WTC11 (cell line): ENCODE measurements around the gene WDR11. TPM values are rescaled to one million over a fixed set of nuclear protein-coding genes. Genes with fewer than 3 reads are reported as not detected.

Source experiments
- ATAC-seq: fragments of 200-7000 bp; cut with Tn5 transposase; 2 replicates; pipeline ENCODE4 v1.10.0; 2021; ENCODE audit warnings: mild to moderate bottlenecking, moderate library complexity
- CTCF ChIA-PET: fragments of 300-600 bp; sonication (Branson Sonifier 250); formaldehyde crosslinking; loops from one replicate; lab custom pipeline; 2021; ENCODE audit warnings: antibody characterized with exemption; lab: Charles Lee
- POLR2A ChIA-PET: fragments of 350-600 bp; sonication (Branson Sonifier 250); formaldehyde crosslinking; loops from one replicate; lab custom pipeline; 2021; ENCODE audit warnings: antibody characterized with exemption; lab: Charles Lee
- DNase-seq: peaks from one replicate; pipeline ENCODE4 v3.0.0; 2021; ENCODE audit warnings: low spot score
- H3K27ac Mint-ChIP-seq: 2 replicates; pipeline ENCODE4 v1.8.0; 2021; ENCODE audit warnings: mixed read lengths
- H3K27me3 Mint-ChIP-seq: 2 replicates; pipeline ENCODE4 v1.8.0; 2021; ENCODE audit warnings: low read depth, mild to moderate bottlenecking, moderate library complexity, mixed read lengths
- H3K36me3 Mint-ChIP-seq: 2 replicates; pipeline ENCODE4 v1.8.0; 2021; ENCODE audit warnings: mixed read lengths
- H3K4me1 Mint-ChIP-seq: 2 replicates; pipeline ENCODE4 v1.8.0; 2022; ENCODE audit warnings: mixed read lengths
- H3K4me3 Mint-ChIP-seq: 2 replicates; pipeline ENCODE4 v1.8.0; 2021; ENCODE audit warnings: mild to moderate bottlenecking, moderate library complexity, mixed read lengths
- H3K9me3 Mint-ChIP-seq: 2 replicates; pipeline ENCODE4 v1.8.0; 2021; ENCODE audit warnings: mixed read lengths
- CREM ChIP-seq: sonication (generic); formaldehyde crosslinking; IDR thresholded peaks from 2 replicates; pipeline ENCODE4 v1.8.1; 2022; ENCODE audit warnings: mild to moderate bottlenecking, missing genetic modification reagents, moderate library complexity
- GABPB1 ChIP-seq: sonication (generic); formaldehyde crosslinking; IDR thresholded peaks from 2 replicates; pipeline ENCODE4 v1.8.1; 2023; ENCODE audit warnings: mild to moderate bottlenecking, missing genetic modification reagents
- PRDM15 ChIP-seq: sonication (generic); formaldehyde crosslinking; IDR thresholded peaks from 2 replicates; pipeline ENCODE4 v1.8.0; 2022; ENCODE audit warnings: missing genetic modification reagents
- SMAD3 ChIP-seq: sonication (generic); formaldehyde crosslinking; IDR thresholded peaks from 2 replicates; pipeline ENCODE4 v1.8.0; 2022; ENCODE audit warnings: missing genetic modification reagents, mild to moderate bottlenecking, borderline replicate concordance
- TEAD1 ChIP-seq: sonication (generic); formaldehyde crosslinking; IDR thresholded peaks from 2 replicates; pipeline ENCODE4 v1.8.0; 2022; ENCODE audit warnings: mild to moderate bottlenecking, missing genetic modification reagents
- ZMAT4 ChIP-seq: fragments of 250-450 bp; sonication (Bioruptor Pico); IDR thresholded peaks from 2 replicates; pipeline ENCODE4 v1.9.0; 2021; ENCODE audit warnings: mild to moderate bottlenecking
- ZNF138 ChIP-seq: sonication (generic); formaldehyde crosslinking; conservative IDR thresholded peaks from 2 replicates; pipeline ENCODE4 v1.8.1; 2022; ENCODE audit warnings: mild to moderate bottlenecking, moderate library complexity, missing genetic modification reagents
- ZNF219 ChIP-seq: sonication (generic); formaldehyde crosslinking; IDR thresholded peaks from 2 replicates; pipeline ENCODE4 v1.8.0; 2023; ENCODE audit warnings: missing genetic modification reagents, mild to moderate bottlenecking, borderline replicate concordance
- ZNF423 ChIP-seq: fragments of 250-450 bp; sonication (Bioruptor Pico); IDR thresholded peaks from 2 replicates; pipeline ENCODE4 v2.1.2; 2022; ENCODE audit warnings: mild to moderate bottlenecking, moderate library complexity
- ZNF425 ChIP-seq: fragments of 250-450 bp; sonication (Bioruptor Pico); conservative IDR thresholded peaks from 2 replicates; pipeline ENCODE4 v1.9.0; 2021; ENCODE audit warnings: mild to moderate bottlenecking
- ZSCAN18 ChIP-seq: fragments of 250-450 bp; sonication (Bioruptor Pico); IDR thresholded peaks from 2 replicates; pipeline ENCODE4 v2.1.2; 2022; ENCODE audit warnings: mild to moderate bottlenecking, moderate library complexity
- total RNA-seq: library from RNA; stranded (reverse); gene quantifications from 3 replicates; pipeline ENCODE4 v1.2.3, GENCODE V29; 2021
- TF ChIP-seq, protein P1 (sequence below): sonication (generic); formaldehyde crosslinking; IDR thresholded peaks from 2 replicates; pipeline ENCODE4 v1.8.0; 2022; ENCODE audit warnings: mild to moderate bottlenecking, missing genetic modification reagents
- TF ChIP-seq, protein P2 (sequence below): sonication (generic); formaldehyde crosslinking; conservative IDR thresholded peaks from 2 replicates; pipeline ENCODE4 v1.8.1; 2023; ENCODE audit warnings: mild to moderate bottlenecking, low read depth, missing genetic modification reagents, moderate library complexity
- TF ChIP-seq, protein P3 (sequence below): sonication (generic); formaldehyde crosslinking; IDR thresholded peaks from 2 replicates; pipeline ENCODE4 v1.8.1; 2023; ENCODE audit warnings: mild to moderate bottlenecking, moderate library complexity, missing genetic modification reagents
- TF ChIP-seq, protein P4 (sequence below): sonication (generic); formaldehyde crosslinking; IDR thresholded peaks from 2 replicates; pipeline ENCODE4 v1.8.1; 2023; ENCODE audit warnings: mild to moderate bottlenecking, missing genetic modification reagents
- TF ChIP-seq, protein P5 (sequence below): fragments of 250-450 bp; sonication (Bioruptor Pico); IDR thresholded peaks from 2 replicates; pipeline ENCODE4 v1.9.0; 2021; ENCODE audit warnings: mild to moderate bottlenecking

The WDR11 gene
- total RNA-seq, 1 experiment from 2014 or later: 41.5 TPM

GRCh38 chr10:120841522-120842189 lies 9.5 kb upstream of the WDR11 start:
- no peak for ATAC-seq
- peaks cover 10% of the 10 kb centered on the region for H3K4me1 Mint-ChIP-seq
- CTCF ChIA-PET: interaction anchor here (0.6 to 1.1 kb wide), 2 partner anchors 14 to 16 kb away, joined by 3 read pairs; no protein-coding TSS in a partner anchor
- TF ChIP-seq PRDM15 (no peak), ZSCAN18 (CRISPR knock-in tag) (no peak), ZNF138 (CRISPR knock-in tag) (no peak), ZNF425 (CRISPR knock-in tag) (no peak), CREM (CRISPR knock-in tag) (no peak), ZNF423 (CRISPR knock-in tag) (no peak), ZMAT4 (no peak), ZNF219 (CRISPR knock-in tag) (no peak), SMAD3 (no peak), TEAD1 (no peak), GABPB1 (CRISPR knock-in tag) (no peak)
- TF ChIP-seq, protein P1, sequence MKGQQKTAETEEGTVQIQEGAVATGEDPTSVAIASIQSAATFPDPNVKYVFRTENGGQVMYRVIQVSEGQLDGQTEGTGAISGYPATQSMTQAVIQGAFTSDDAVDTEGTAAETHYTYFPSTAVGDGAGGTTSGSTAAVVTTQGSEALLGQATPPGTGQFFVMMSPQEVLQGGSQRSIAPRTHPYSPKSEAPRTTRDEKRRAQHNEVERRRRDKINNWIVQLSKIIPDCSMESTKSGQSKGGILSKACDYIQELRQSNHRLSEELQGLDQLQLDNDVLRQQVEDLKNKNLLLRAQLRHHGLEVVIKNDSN (CRISPR knock-in tag): no peak
- TF ChIP-seq, protein P2, sequence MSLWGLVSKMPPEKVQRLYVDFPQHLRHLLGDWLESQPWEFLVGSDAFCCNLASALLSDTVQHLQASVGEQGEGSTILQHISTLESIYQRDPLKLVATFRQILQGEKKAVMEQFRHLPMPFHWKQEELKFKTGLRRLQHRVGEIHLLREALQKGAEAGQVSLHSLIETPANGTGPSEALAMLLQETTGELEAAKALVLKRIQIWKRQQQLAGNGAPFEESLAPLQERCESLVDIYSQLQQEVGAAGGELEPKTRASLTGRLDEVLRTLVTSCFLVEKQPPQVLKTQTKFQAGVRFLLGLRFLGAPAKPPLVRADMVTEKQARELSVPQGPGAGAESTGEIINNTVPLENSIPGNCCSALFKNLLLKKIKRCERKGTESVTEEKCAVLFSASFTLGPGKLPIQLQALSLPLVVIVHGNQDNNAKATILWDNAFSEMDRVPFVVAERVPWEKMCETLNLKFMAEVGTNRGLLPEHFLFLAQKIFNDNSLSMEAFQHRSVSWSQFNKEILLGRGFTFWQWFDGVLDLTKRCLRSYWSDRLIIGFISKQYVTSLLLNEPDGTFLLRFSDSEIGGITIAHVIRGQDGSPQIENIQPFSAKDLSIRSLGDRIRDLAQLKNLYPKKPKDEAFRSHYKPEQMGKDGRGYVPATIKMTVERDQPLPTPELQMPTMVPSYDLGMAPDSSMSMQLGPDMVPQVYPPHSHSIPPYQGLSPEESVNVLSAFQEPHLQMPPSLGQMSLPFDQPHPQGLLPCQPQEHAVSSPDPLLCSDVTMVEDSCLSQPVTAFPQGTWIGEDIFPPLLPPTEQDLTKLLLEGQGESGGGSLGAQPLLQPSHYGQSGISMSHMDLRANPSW (CRISPR knock-in tag): no peak
- TF ChIP-seq, protein P3, sequence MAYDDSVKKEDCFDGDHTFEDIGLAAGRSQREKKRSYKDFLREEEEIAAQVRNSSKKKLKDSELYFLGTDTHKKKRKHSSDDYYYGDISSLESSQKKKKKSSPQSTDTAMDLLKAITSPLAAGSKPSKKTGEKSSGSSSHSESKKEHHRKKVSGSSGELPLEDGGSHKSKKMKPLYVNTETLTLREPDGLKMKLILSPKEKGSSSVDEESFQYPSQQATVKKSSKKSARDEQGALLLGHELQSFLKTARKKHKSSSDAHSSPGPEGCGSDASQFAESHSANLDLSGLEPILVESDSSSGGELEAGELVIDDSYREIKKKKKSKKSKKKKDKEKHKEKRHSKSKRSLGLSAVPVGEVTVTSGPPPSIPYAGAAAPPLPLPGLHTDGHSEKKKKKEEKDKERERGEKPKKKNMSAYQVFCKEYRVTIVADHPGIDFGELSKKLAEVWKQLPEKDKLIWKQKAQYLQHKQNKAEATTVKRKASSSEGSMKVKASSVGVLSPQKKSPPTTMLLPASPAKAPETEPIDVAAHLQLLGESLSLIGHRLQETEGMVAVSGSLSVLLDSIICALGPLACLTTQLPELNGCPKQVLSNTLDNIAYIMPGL (CRISPR knock-in tag): no peak
- TF ChIP-seq, protein P4, sequence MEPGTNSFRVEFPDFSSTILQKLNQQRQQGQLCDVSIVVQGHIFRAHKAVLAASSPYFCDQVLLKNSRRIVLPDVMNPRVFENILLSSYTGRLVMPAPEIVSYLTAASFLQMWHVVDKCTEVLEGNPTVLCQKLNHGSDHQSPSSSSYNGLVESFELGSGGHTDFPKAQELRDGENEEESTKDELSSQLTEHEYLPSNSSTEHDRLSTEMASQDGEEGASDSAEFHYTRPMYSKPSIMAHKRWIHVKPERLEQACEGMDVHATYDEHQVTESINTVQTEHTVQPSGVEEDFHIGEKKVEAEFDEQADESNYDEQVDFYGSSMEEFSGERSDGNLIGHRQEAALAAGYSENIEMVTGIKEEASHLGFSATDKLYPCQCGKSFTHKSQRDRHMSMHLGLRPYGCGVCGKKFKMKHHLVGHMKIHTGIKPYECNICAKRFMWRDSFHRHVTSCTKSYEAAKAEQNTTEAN: no peak
- TF ChIP-seq, protein P5, sequence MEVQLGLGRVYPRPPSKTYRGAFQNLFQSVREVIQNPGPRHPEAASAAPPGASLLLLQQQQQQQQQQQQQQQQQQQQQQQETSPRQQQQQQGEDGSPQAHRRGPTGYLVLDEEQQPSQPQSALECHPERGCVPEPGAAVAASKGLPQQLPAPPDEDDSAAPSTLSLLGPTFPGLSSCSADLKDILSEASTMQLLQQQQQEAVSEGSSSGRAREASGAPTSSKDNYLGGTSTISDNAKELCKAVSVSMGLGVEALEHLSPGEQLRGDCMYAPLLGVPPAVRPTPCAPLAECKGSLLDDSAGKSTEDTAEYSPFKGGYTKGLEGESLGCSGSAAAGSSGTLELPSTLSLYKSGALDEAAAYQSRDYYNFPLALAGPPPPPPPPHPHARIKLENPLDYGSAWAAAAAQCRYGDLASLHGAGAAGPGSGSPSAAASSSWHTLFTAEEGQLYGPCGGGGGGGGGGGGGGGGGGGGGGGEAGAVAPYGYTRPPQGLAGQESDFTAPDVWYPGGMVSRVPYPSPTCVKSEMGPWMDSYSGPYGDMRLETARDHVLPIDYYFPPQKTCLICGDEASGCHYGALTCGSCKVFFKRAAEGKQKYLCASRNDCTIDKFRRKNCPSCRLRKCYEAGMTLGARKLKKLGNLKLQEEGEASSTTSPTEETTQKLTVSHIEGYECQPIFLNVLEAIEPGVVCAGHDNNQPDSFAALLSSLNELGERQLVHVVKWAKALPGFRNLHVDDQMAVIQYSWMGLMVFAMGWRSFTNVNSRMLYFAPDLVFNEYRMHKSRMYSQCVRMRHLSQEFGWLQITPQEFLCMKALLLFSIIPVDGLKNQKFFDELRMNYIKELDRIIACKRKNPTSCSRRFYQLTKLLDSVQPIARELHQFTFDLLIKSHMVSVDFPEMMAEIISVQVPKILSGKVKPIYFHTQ (CRISPR knock-in tag): no peak
- TF ChIP-seq, all 79 proteins: peak for 0
- Mint-ChIP-seq H3K36me3 (no peaks in the 10 kb centered on the region), H3K4me3 (no peak overlapping the region), H3K27me3 (no peaks in the 10 kb centered on the region; the same call in 1 of the 2 replicates), H3K9me3 (peaks cover 4% of the 10 kb centered on the region; the same call in 1 of the 2 replicates), H3K27ac (no peak overlapping the region)
- POLR2A ChIA-PET: no interaction called here
- no peak for DNase-seq
